Neural progenitor cell (in vitro differentiated cells): ENCODE results near the gene CELSR1. TPM values are rescaled to one million over a fixed set of nuclear protein-coding genes. Genes with fewer than 3 reads are reported as not detected.

Source experiments
- DNase-seq: peaks from one replicate; pipeline ENCODE4 v3.0.0-alpha.2; 2016; ENCODE audit warnings: low spot score
- H2AFZ ChIP-seq: fragments of 200-600 bp; sonication (generic); replicated peaks from 2 replicates; pipeline ENCODE4 v1.6.1; 2016; ENCODE audit warnings: antibody characterized with exemption
- H3F3A ChIP-seq: fragments of 200-600 bp; sonication (generic); 2 replicates; pipeline ENCODE4 v1.6.1; 2016; ENCODE audit warnings: antibody characterized with exemption, low read depth
- H3K27ac ChIP-seq: fragments of 200-600 bp; sonication (generic); 2 replicates; pipeline ENCODE4 v1.5.1; 2016; ENCODE audit warnings: mild to moderate bottlenecking
- H3K27me3 ChIP-seq: fragments of 200-600 bp; sonication (generic); 2 replicates; pipeline ENCODE4 v1.6.1; 2016; ENCODE audit warnings: mild to moderate bottlenecking, moderate library complexity
- H3K36me3 ChIP-seq: fragments of 200-600 bp; sonication (generic); 2 replicates; pipeline ENCODE4 v1.5.1; 2016
- H3K4me1 ChIP-seq: fragments of 200-600 bp; sonication (generic); 2 replicates; pipeline ENCODE4 v1.6.1; 2016; ENCODE audit warnings: mixed run types
- H3K4me2 ChIP-seq: fragments of 200-600 bp; sonication (generic); 2 replicates; pipeline ENCODE4 v1.6.1; 2016
- H3K4me3 ChIP-seq: fragments of 200-600 bp; sonication (generic); 2 replicates; pipeline ENCODE4 v1.5.1; 2016
- H3K79me2 ChIP-seq: fragments of 200-600 bp; sonication (generic); 2 replicates; pipeline ENCODE4 v1.6.1; 2016; ENCODE audit warnings: low read depth
- H3K9ac ChIP-seq: fragments of 200-600 bp; sonication (generic); 2 replicates; pipeline ENCODE4 v1.6.1; 2016
- H3K9me3 ChIP-seq: fragments of 200-600 bp; sonication (generic); 2 replicates; pipeline ENCODE4 v1.5.1; 2016; ENCODE audit warnings: low read depth
- H4K20me1 ChIP-seq: fragments of 200-600 bp; sonication (generic); 2 replicates; pipeline ENCODE4 v1.6.1; 2016; ENCODE audit warnings: low read depth
- H3K27ac Mint-ChIP-seq: 3 replicates; pipeline ENCODE4 v1.8.0; 2021; ENCODE audit warnings: mixed read lengths
- H3K27me3 Mint-ChIP-seq: 2 replicates; pipeline ENCODE4 v1.8.0; 2022; ENCODE audit warnings: low read depth, mild to moderate bottlenecking, inconsistent platforms, moderate library complexity, mixed read lengths; ENCODE audit not compliant: insufficient read depth
- H3K36me3 Mint-ChIP-seq: 3 replicates; pipeline ENCODE4 v1.8.0; 2021; ENCODE audit warnings: mixed read lengths
- H3K4me1 Mint-ChIP-seq: 3 replicates; pipeline ENCODE4 v1.8.0; 2021; ENCODE audit warnings: mixed read lengths
- H3K4me3 Mint-ChIP-seq: 3 replicates; pipeline ENCODE4 v1.8.0; 2021; ENCODE audit warnings: mild to moderate bottlenecking, moderate library complexity, mixed read lengths
- H3K9me3 Mint-ChIP-seq: 3 replicates; pipeline ENCODE4 v1.8.0; 2020; ENCODE audit warnings: mixed read lengths
- EZH2 ChIP-seq: fragments of 200-600 bp; sonication (generic); IDR thresholded peaks from 2 replicates; pipeline ENCODE4 v1.6.1; 2017; ENCODE audit warnings: antibody characterized with exemption, mild to moderate bottlenecking, moderate library complexity
- EZH2phosphoT487 ChIP-seq: fragments of 200-600 bp; sonication (generic); IDR thresholded peaks from 2 replicates; pipeline ENCODE4 v1.6.1; 2017; ENCODE audit warnings: antibody characterized with exemption
- total RNA-seq: library from RNA; depleted of rRNA; stranded (reverse); fragments of >200 nt; gene quantifications from 2 replicates; pipeline ENCODE4 v1.2.3, GENCODE V29; 2015; ENCODE audit warnings: low replicate concordance
- TF ChIP-seq, protein P1 (sequence below): fragments of 200-600 bp; sonication (generic); IDR thresholded peaks from 2 replicates; pipeline ENCODE4 v1.5.1; 2017; ENCODE audit warnings: antibody characterized with exemption, mild to moderate bottlenecking

CELSR1 gene
- total RNA-seq, 1 donor from 2014 or later, result 12.3 TPM

GRCh38 chr22:46407748-46408147, 129.7 kb downstream of the CELSR1 start:
- H3K27me3 Mint-ChIP-seq, result peaks cover 2% of the 10 kb centered on the region
- TF ChIP-seq, protein P1, sequence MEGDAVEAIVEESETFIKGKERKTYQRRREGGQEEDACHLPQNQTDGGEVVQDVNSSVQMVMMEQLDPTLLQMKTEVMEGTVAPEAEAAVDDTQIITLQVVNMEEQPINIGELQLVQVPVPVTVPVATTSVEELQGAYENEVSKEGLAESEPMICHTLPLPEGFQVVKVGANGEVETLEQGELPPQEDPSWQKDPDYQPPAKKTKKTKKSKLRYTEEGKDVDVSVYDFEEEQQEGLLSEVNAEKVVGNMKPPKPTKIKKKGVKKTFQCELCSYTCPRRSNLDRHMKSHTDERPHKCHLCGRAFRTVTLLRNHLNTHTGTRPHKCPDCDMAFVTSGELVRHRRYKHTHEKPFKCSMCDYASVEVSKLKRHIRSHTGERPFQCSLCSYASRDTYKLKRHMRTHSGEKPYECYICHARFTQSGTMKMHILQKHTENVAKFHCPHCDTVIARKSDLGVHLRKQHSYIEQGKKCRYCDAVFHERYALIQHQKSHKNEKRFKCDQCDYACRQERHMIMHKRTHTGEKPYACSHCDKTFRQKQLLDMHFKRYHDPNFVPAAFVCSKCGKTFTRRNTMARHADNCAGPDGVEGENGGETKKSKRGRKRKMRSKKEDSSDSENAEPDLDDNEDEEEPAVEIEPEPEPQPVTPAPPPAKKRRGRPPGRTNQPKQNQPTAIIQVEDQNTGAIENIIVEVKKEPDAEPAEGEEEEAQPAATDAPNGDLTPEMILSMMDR, result no peak
- TF ChIP-seq EZH2phosphoT487 (no peak), EZH2 (no peak)
- H3K4me3 ChIP-seq, result no peak overlapping the region

GRCh38 chr22:46406791-46407190, 130.6 kb downstream of the CELSR1 start:
- Histone ChIP-seq H3K27me3 (no peaks in the 10 kb centered on the region), H3K4me3 (no peak overlapping the region), H3K4me1 (no peaks in the 10 kb centered on the region), H3K36me3 (no peaks in the 10 kb centered on the region), H3K9ac (no peak overlapping the region), H3K79me2 (no peaks in the 10 kb centered on the region), H4K20me1 (no peaks in the 10 kb centered on the region), H2AFZ (no peak overlapping the region), H3F3A (no peaks in the 10 kb centered on the region), H3K9me3 (no peaks in the 10 kb centered on the region), H3K27ac (no peak overlapping the region), H3K4me2 (no peak overlapping the region)
- peaks cover 2% of the 10 kb centered on the region for H3K27me3 Mint-ChIP-seq
- H3K4me1 Mint-ChIP-seq, result no peaks in the 10 kb centered on the region
- no peak overlapping the region for H3K4me3 Mint-ChIP-seq
- H3K27ac Mint-ChIP-seq, result no peak overlapping the region
- no peaks in the 10 kb centered on the region for H3K9me3 Mint-ChIP-seq
- DNase-seq, result no peak
- no peak for TF ChIP-seq EZH2phosphoT487
- TF ChIP-seq EZH2, result no peak
- TF ChIP-seq, protein P1, result no peak
- peaks cover 6% of the 10 kb centered on the region for H3K36me3 Mint-ChIP-seq

More at GRCh38 chr22:46407748-46408147, 129.7 kb downstream of the CELSR1 start:
- H3K27ac ChIP-seq, result no peak overlapping the region
- no peaks in the 10 kb centered on the region for H3K4me1 ChIP-seq
- no peak overlapping the region for H2AFZ ChIP-seq
- Mint-ChIP-seq H3K4me3 (no peak overlapping the region), H3K4me1 (no peaks in the 10 kb centered on the region), H3K36me3 (peaks cover 6% of the 10 kb centered on the region), H3K9me3 (no peaks in the 10 kb centered on the region), H3K27ac (peak overlapping the region; percentile 79)
- no peak for DNase-seq
- H4K20me1 ChIP-seq, result no peaks in the 10 kb centered on the region
- no peaks in the 10 kb centered on the region for H3K79me2 ChIP-seq
- no peaks in the 10 kb centered on the region for H3K9me3 ChIP-seq
- no peaks in the 10 kb centered on the region for H3K36me3 ChIP-seq
- no peaks in the 10 kb centered on the region for H3F3A ChIP-seq
- H3K27me3 ChIP-seq, result no peaks in the 10 kb centered on the region
- H3K9ac ChIP-seq, result no peak overlapping the region
- H3K4me2 ChIP-seq, result no peak overlapping the region

DNA sequence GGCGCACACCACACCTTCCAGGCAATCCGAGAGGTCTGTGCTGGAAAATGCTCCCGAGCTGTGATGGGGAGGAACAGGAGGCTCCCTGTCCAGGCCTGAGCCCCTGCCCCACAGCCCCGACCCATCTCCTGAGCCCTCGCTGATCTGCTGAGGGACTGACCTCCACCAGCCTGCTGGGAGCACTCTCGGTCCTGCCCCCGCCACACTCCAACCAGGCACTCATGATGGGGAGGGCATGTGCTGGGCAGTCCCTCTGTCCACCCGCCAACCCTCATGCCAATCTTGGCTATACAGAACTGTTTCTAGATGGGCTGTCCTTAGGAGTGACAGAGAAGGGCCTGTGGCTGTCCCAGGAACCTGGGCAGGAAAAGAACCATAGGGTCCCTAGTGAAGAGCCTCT, 131.1 kb downstream of the CELSR1 start:
- Histone ChIP-seq H3K4me2 (no peak overlapping the region), H3K36me3 (no peaks in the 10 kb centered on the region), H4K20me1 (no peaks in the 10 kb centered on the region), H3K79me2 (no peaks in the 10 kb centered on the region), H2AFZ (no peak overlapping the region), H3F3A (no peaks in the 10 kb centered on the region), H3K4me3 (no peak overlapping the region), H3K4me1 (no peaks in the 10 kb centered on the region), H3K9ac (no peak overlapping the region), H3K9me3 (no peaks in the 10 kb centered on the region), H3K27me3 (no peaks in the 10 kb centered on the region), H3K27ac (no peak overlapping the region)
- DNase-seq, result no peak
- no peak overlapping the region for H3K27ac Mint-ChIP-seq
- no peaks in the 10 kb centered on the region for H3K4me1 Mint-ChIP-seq
- no peaks in the 10 kb centered on the region for H3K9me3 Mint-ChIP-seq
- H3K36me3 Mint-ChIP-seq, result peaks cover 6% of the 10 kb centered on the region
- no peak for TF ChIP-seq EZH2phosphoT487
- TF ChIP-seq, protein P1, result no peak
- TF ChIP-seq EZH2, result no peak
- H3K27me3 Mint-ChIP-seq, result peaks cover 2% of the 10 kb centered on the region
- H3K4me3 Mint-ChIP-seq, result no peak overlapping the region
